ENCODE measurements around the gene PRKAG2.

The PRKAG2 gene

GRCh38 chr7:151857866-151858450, 19.0 kb downstream of the PRKAG2 start:
- no peak for TF ChIP-seq TEAD4 (IDR thresholded peaks at IDR 0.05)
- TF ChIP-seq EGR1 (IDR thresholded peaks at IDR 0.05) = no peak
- TF ChIP-seq CREB1 (IDR thresholded peaks at IDR 0.05; ENCODE audit: low read depth) = no peak
- no peak for TF ChIP-seq ZBTB7A (IDR thresholded peaks at IDR 0.05; ENCODE audit: low read depth)
- TF ChIP-seq YY1 (IDR thresholded peaks at IDR 0.05; ENCODE audit: low read depth) = no peak
- TF ChIP-seq EP300 (IDR thresholded peaks at IDR 0.05; ENCODE audit: borderline replicate concordance) = no peak
- no peak for TF ChIP-seq USF1 (IDR thresholded peaks at IDR 0.05)
- no peak for TF ChIP-seq CEBPB (IDR thresholded peaks at IDR 0.05)

GRCh38 chr7:151857412-151857811, 19.5 kb downstream of the PRKAG2 start:
- no peak for TF ChIP-seq TAF1 (IDR thresholded peaks at IDR 0.05; ENCODE audit: low read depth)
- no peak for TF ChIP-seq CEBPB (IDR thresholded peaks at IDR 0.05)
- TF ChIP-seq EP300 (IDR thresholded peaks at IDR 0.05; ENCODE audit: borderline replicate concordance) = no peak
- no peak for TF ChIP-seq FOXM1 (IDR thresholded peaks at IDR 0.05; ENCODE audit: borderline replicate concordance, low read depth)
- TF ChIP-seq REST (IDR thresholded peaks at IDR 0.05; ENCODE audit: low read depth) = no peak

GRCh38 chr7:151856516-151856915, 20.4 kb downstream of the PRKAG2 start:
- no peak for TF ChIP-seq FOXM1 (IDR thresholded peaks at IDR 0.05; ENCODE audit: borderline replicate concordance, low read depth)
- TF ChIP-seq YY1 (IDR thresholded peaks at IDR 0.05; ENCODE audit: low read depth) = no peak
- TF ChIP-seq RAD21 (IDR thresholded peaks at IDR 0.05; ENCODE audit: low read depth) = no peak

- TF ChIP-seq EGR1 (IDR thresholded peaks at IDR 0.05) (no peak), MAX (IDR thresholded peaks at IDR 0.05) (no peak), TCF12 (IDR thresholded peaks at IDR 0.05; ENCODE audit: low read depth) (no peak), TEAD4 (IDR thresholded peaks at IDR 0.05) (0 out of 2 replicates have a peak, but pooled peaks have one; percentile 7), TAF1 (IDR thresholded peaks at IDR 0.05; ENCODE audit: low read depth) (no peak), CREB1 (IDR thresholded peaks at IDR 0.05; ENCODE audit: low read depth) (no peak), ZBTB7A (IDR thresholded peaks at IDR 0.05; ENCODE audit: low read depth) (no peak)
Measured at GRCh38 chr7:151856098-151856497, 20.8 kb downstream of the PRKAG2 start.

- TF ChIP-seq CREB1 (IDR thresholded peaks at IDR 0.05; ENCODE audit: low read depth) (no peak), TCF12 (IDR thresholded peaks at IDR 0.05; ENCODE audit: low read depth) (no peak), RAD21 (IDR thresholded peaks at IDR 0.05; ENCODE audit: low read depth) (no peak), ZBTB7A (IDR thresholded peaks at IDR 0.05; ENCODE audit: low read depth) (no peak), USF1 (IDR thresholded peaks at IDR 0.05) (no peak), FOXM1 (IDR thresholded peaks at IDR 0.05; ENCODE audit: borderline replicate concordance, low read depth) (no peak), EGR1 (IDR thresholded peaks at IDR 0.05) (no peak), TEAD4 (IDR thresholded peaks at IDR 0.05) (no peak), REST (IDR thresholded peaks at IDR 0.05; ENCODE audit: low read depth) (no peak), NFIC (IDR thresholded peaks at IDR 0.05) (no peak), EP300 (IDR thresholded peaks at IDR 0.05; ENCODE audit: borderline replicate concordance) (no peak), CEBPB (IDR thresholded peaks at IDR 0.05) (no peak), MAX (IDR thresholded peaks at IDR 0.05) (no peak), YY1 (IDR thresholded peaks at IDR 0.05; ENCODE audit: low read depth) (no peak), TAF1 (IDR thresholded peaks at IDR 0.05; ENCODE audit: low read depth) (no peak)
Measured at GRCh38 chr7:151854720-151855071, 22.2 kb downstream of the PRKAG2 start.

- no peak for TF ChIP-seq EP300 (IDR thresholded peaks at IDR 0.05; ENCODE audit: borderline replicate concordance)
- TF ChIP-seq MAX (IDR thresholded peaks at IDR 0.05) = no peak
Measured at GRCh38 chr7:151853896-151854719, 22.8 kb downstream of the PRKAG2 start.
